Transverse colon (tissue), 3 donors: ENCODE data around the gene PDZD2.

ENCODE experiments used
- POLR2A ChIP-seq: fragments of 450-650 bp; IDR thresholded peaks from one replicate; pipeline ENCODE4 v1.6.1; 2016; ENCODE audit warnings: antibody characterized with exemption, mild to moderate bottlenecking, moderate library complexity
- TF ChIP-seq, protein P1 (sequence below), 5 experiments: fragments of 200-600 bp in 3 of 5; fragments of 450-650 bp in 2 of 5; sonication (generic) in 3 of 5; IDR thresholded peaks; 1 replicate in 2 of 5; 2 replicates in 3 of 5; pipeline ENCODE4 v1.5.1; 2016 to 2017; ENCODE audit warnings: antibody characterized with exemption in 5 of 5, inconsistent platforms in 3 of 5, mild to moderate bottlenecking in 2 of 5, moderate library complexity in 1 of 5

DNA sequence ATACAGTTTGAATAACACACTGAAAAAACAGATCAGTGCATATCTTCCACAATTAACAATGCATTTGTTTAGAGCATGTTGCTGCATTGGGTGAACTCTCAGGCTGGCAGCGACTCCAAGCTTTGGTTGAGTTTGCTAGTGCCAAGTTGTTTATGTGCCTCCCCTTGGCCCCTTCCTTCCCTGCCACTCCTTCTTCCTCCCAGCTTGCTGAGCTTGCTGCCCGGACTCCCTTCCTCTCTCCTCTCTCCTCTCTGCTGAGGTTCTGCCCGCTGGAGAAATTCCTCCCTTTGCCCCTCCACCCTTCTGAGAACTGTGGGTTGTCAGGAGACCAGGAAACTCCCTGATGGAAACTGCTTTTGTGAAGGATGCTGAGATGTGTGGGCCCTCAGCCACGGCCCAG, 247.3 kb downstream of the PDZD2 start:
- TF ChIP-seq POLR2A, result no peak
- TF ChIP-seq, protein P1, sequence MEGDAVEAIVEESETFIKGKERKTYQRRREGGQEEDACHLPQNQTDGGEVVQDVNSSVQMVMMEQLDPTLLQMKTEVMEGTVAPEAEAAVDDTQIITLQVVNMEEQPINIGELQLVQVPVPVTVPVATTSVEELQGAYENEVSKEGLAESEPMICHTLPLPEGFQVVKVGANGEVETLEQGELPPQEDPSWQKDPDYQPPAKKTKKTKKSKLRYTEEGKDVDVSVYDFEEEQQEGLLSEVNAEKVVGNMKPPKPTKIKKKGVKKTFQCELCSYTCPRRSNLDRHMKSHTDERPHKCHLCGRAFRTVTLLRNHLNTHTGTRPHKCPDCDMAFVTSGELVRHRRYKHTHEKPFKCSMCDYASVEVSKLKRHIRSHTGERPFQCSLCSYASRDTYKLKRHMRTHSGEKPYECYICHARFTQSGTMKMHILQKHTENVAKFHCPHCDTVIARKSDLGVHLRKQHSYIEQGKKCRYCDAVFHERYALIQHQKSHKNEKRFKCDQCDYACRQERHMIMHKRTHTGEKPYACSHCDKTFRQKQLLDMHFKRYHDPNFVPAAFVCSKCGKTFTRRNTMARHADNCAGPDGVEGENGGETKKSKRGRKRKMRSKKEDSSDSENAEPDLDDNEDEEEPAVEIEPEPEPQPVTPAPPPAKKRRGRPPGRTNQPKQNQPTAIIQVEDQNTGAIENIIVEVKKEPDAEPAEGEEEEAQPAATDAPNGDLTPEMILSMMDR (IDR thresholded peaks at IDR 0.05), result no peak
